MM.1S (cell line): ENCODE data around the gene PNKP.

Experiments
- CTCF ChIP-seq: fragments of 300-600 bp; sonication (generic); IDR thresholded peaks from 2 replicates; pipeline ENCODE4 v1.5.1; 2016; ENCODE audit warnings: antibody characterized with exemption, low read length, mixed read lengths
- EZH2 ChIP-seq: fragments of 300-600 bp; sonication (generic); optimal IDR thresholded peaks from 2 replicates; pipeline ENCODE3; 2017; ENCODE audit warnings: low read depth, mild to moderate bottlenecking, antibody characterized with exemption, low read length, mixed read lengths

GRCh38 chr19:49836176-49837008 is 31.0 kb downstream of the PNKP start:
- TF ChIP-seq CTCF (no peak), EZH2 (no peak)
